GM12878 (cell line): Measurements from ENCODE around the gene LSAMP. TPM values are rescaled to one million over a fixed set of nuclear protein-coding genes. Genes with fewer than 3 reads are reported as not detected.

ENCODE experiments used
- ATAC-seq: fragments of 200-7000 bp; cut with Tn5 transposase; 3 replicates; pipeline ENCODE4 v1.9.1; 2020; ENCODE audit warnings: mild to moderate bottlenecking, moderate library complexity
- BruUV-seq: library from RNA; stranded (reverse); fragments of 400-500 nt; replicated peaks from 2 replicates; lab custom pipeline; 2021; lab: Mats Ljungman, UMichigan
- CTCF ChIA-PET: fragments of 300-600 bp; sonication (Branson Sonifier 250); formaldehyde crosslinking; extraction: SDS; loops from one replicate; lab custom pipeline; 2021; ENCODE audit warnings: inconsistent platforms; lab: Yijun Ruan, JAX
- POLR2A ChIA-PET: fragments of 350-600 bp; formaldehyde crosslinking; extraction: SDS; loops from one replicate; lab custom pipeline; 2021; ENCODE audit warnings: inconsistent platforms; lab: Charles Lee
- RAD21 ChIA-PET: fragments of 300-600 bp; sonication (Branson Sonifier 250); formaldehyde crosslinking; loops from one replicate; lab custom pipeline; 2023; ENCODE audit warnings: antibody characterized with exemption; ENCODE audit not compliant: unreplicated experiment; lab: Charles Lee
- SMC1A ChIA-PET: fragments of 300-600 bp; sonication (Branson Sonifier 250); formaldehyde crosslinking; loops from one replicate; lab custom pipeline; 2023; ENCODE audit not compliant: unreplicated experiment, uncharacterized antibody; lab: Charles Lee
- DNase-seq: peaks from one replicate; pipeline ENCODE4 v3.0.0-alpha.2; 2011; ENCODE audit warnings: low read depth, low spot score
- FAIRE-seq: peaks from 3 replicates; lab custom pipeline; 2011; peaks lifted over from hg19 to GRCh38; lab: Jason Lieb, UNC
- H2AFZ ChIP-seq: 2 replicates; pipeline ENCODE4 v1.6.0; 2011; ENCODE audit warnings: low read depth, low read length, control low read depth; ENCODE audit not compliant: control insufficient read depth
- H3K27ac ChIP-seq: 2 replicates; pipeline ENCODE4 v1.5.1; 2011; ENCODE audit warnings: control low read depth; ENCODE audit not compliant: control insufficient read depth, insufficient read depth
- H3K27me3 ChIP-seq, 2 experiments: replicated peaks in 1 of 2; 2 replicates each; pipeline versions ENCODE4 v1.6.0 to v1.6.1; 2011; ENCODE audit warnings: low read length in 1 of 2; ENCODE audit not compliant: control insufficient read depth in 2 of 2, insufficient read depth in 2 of 2
- H3K36me3 ChIP-seq, 2 experiments: 2 replicates each; pipeline ENCODE4 v1.5.1; 2011; ENCODE audit warnings: low read length in 1 of 2; ENCODE audit not compliant: control insufficient read depth in 2 of 2, insufficient read depth in 2 of 2
- H3K4me1 ChIP-seq: 2 replicates; pipeline ENCODE4 v1.6.1; 2011; ENCODE audit warnings: mild to moderate bottlenecking, low read length, moderate library complexity, mixed read lengths; ENCODE audit not compliant: control insufficient read depth, insufficient read depth
- H3K4me2 ChIP-seq: 2 replicates; pipeline ENCODE4 v1.6.0; 2011; ENCODE audit warnings: control low read depth; ENCODE audit not compliant: control insufficient read depth, insufficient read depth
- H3K4me3 ChIP-seq: fragments of 200-600 bp; sonication (generic); 2 replicates; pipeline ENCODE4 v1.5.1; 2016
- H3K79me2 ChIP-seq: 2 replicates; pipeline ENCODE4 v1.6.0; 2011; ENCODE audit warnings: low read length; ENCODE audit not compliant: control insufficient read depth, insufficient read depth
- H3K9ac ChIP-seq: 2 replicates; pipeline ENCODE4 v1.8.0; 2011; ENCODE audit warnings: low read length, control low read depth, mixed read lengths; ENCODE audit not compliant: control insufficient read depth, insufficient read depth
- H3K9me3 ChIP-seq: replicated peaks from 3 replicates; pipeline ENCODE4 v1.5.1; 2011; ENCODE audit warnings: mild to moderate bottlenecking, low read length; ENCODE audit not compliant: control insufficient read depth, insufficient read depth
- H4K20me1 ChIP-seq: 2 replicates; pipeline ENCODE4 v1.6.0; 2011; ENCODE audit not compliant: control insufficient read depth, insufficient read depth
- ATF7 ChIP-seq: fragments of 450-650 bp; IDR thresholded peaks from 2 replicates; pipeline ENCODE4 v1.6.1; 2016; ENCODE audit warnings: low read depth, mild to moderate bottlenecking
- CBX5 ChIP-seq: sonication (generic); IDR thresholded peaks from 2 replicates; pipeline ENCODE4 v1.6.1; 2016; ENCODE audit warnings: low read depth, moderate library complexity, mild to moderate bottlenecking, inconsistent platforms
- GATAD2B ChIP-seq: fragments of 450-650 bp; conservative IDR thresholded peaks from 2 replicates; pipeline ENCODE4 v1.6.1; 2017; ENCODE audit warnings: low read depth, mild to moderate bottlenecking, moderate library complexity
- IRF3 ChIP-seq: fragments of 450-650 bp; IDR thresholded peaks from 2 replicates; pipeline ENCODE4 v1.6.1; 2014; ENCODE audit warnings: mild to moderate bottlenecking
- NBN ChIP-seq: fragments of 450-650 bp; IDR thresholded peaks from 2 replicates; pipeline ENCODE4 v1.6.1; 2016
- NFXL1 ChIP-seq: fragments of 450-650 bp; IDR thresholded peaks from 2 replicates; pipeline ENCODE4 v1.6.1; 2017; ENCODE audit warnings: antibody characterized with exemption, mild to moderate bottlenecking, borderline replicate concordance
- NFYA ChIP-seq: IDR thresholded peaks from 2 replicates; pipeline ENCODE4 v1.6.1; 2011; ENCODE audit warnings: low read depth, mild to moderate bottlenecking, low read length, improper control_type of control experiment, borderline replicate concordance
- PML ChIP-seq: IDR thresholded peaks from 2 replicates; pipeline ENCODE4 v1.6.1; 2012; ENCODE audit warnings: low read length, inconsistent platforms
- POU2F2 ChIP-seq: IDR thresholded peaks from 3 replicates; pipeline ENCODE4 v1.6.1; 2011; ENCODE audit warnings: low read depth, mild to moderate bottlenecking, low read length, borderline replicate concordance
- SUPT20H ChIP-seq: IDR thresholded peaks from 2 replicates; pipeline ENCODE4 v1.6.1; 2011; ENCODE audit warnings: low read depth, mild to moderate bottlenecking, low read length, moderate library complexity, borderline replicate concordance; ENCODE audit not compliant: control insufficient read depth
- TCF12 ChIP-seq: IDR thresholded peaks from 2 replicates; pipeline ENCODE4 v1.6.1; 2011; ENCODE audit warnings: low read depth, mild to moderate bottlenecking, low read length
- TCF3 ChIP-seq: IDR thresholded peaks from 2 replicates; pipeline ENCODE4 v1.6.1; 2012; ENCODE audit warnings: low read depth, mild to moderate bottlenecking, low read length, borderline replicate concordance; ENCODE audit not compliant: insufficient read depth
- TCF7 ChIP-seq: IDR thresholded peaks from 2 replicates; pipeline ENCODE4 v1.6.1; 2014; ENCODE audit warnings: antibody characterized with exemption, borderline replicate concordance
- YY1 ChIP-seq: IDR thresholded peaks from 2 replicates; pipeline ENCODE4 v1.6.1; 2011; ENCODE audit warnings: low read depth, mild to moderate bottlenecking, low read length
- ZBTB33 ChIP-seq: fragments of 450-650 bp; IDR thresholded peaks from 2 replicates; pipeline ENCODE4 v1.6.1; 2017; ENCODE audit warnings: mild to moderate bottlenecking
- ZNF207 ChIP-seq: fragments of 450-650 bp; IDR thresholded peaks from 2 replicates; pipeline ENCODE4 v1.6.1; 2014; ENCODE audit warnings: antibody characterized with exemption, mild to moderate bottlenecking, borderline replicate concordance
- WGBS: methylation state at CpG from one replicate; pipeline ENCODE4 v1.1.6; 2016; ENCODE audit warnings: low lambda C conversion rate; ENCODE audit not compliant: insufficient replicate concordance, insufficient coverage; ENCODE audit errors: missing lambda C conversion rate; 5-methylcytosine and 5-hydroxymethylcytosine counted together
- in situ Hi-C: fragments of 300-500 bp; cut with MboI; formaldehyde crosslinking; loops from 9 replicates; pipeline ENCODE4 v1.14.3; 2018; ENCODE audit warnings: mixed read lengths
- intact Hi-C: fragments of 100-400 bp; cut with micrococcal nuclease; formaldehyde crosslinking; loops from one replicate; pipeline ENCODE4 v1.14.2; 2022; ENCODE audit not compliant: unreplicated experiment
- polyA plus RNA-seq, 11 experiments: library from polyadenylated mRNA; depleted of rRNA in 4 of 11; unstranded in 6 of 11; stranded (reverse) in 5 of 11; fragments of >200 nt; fragmentation: Nextera tagmentation in 4 of 11; fragmentation: Illumina TruSeq in 1 of 11; extraction: Ambion mirVana in 4 of 11; extraction: Trizol in 1 of 11; gene quantifications; 1 replicate in 1 of 11; 2 replicates in 10 of 11; pipeline versions ENCODE4 v1.2.1 to v1.2.3, GENCODE V29; 2011 to 2016; ENCODE audit warnings: inconsistent platforms in 2 of 11, missing spikeins in 2 of 11, low read depth in 1 of 11
- total RNA-seq, 4 experiments: library from RNA; depleted of rRNA in 3 of 4; stranded (reverse); fragments of >200 nt in 3 of 4; fragmentation: Illumina TruSeq in 1 of 4; extraction: Trizol in 1 of 4; gene quantifications; 2 replicates each; pipeline versions ENCODE4 v1.2.1 to v1.2.3, GENCODE V29; 2013 to 2021

Gene LSAMP
- total and polyA plus RNA-seq, 10 of the 15 experiments (the other 5 are each of a cell fraction or from before 2014, with no cell fraction given) = 2.0 to 12.7 (median 6.5) TPM

DNA sequence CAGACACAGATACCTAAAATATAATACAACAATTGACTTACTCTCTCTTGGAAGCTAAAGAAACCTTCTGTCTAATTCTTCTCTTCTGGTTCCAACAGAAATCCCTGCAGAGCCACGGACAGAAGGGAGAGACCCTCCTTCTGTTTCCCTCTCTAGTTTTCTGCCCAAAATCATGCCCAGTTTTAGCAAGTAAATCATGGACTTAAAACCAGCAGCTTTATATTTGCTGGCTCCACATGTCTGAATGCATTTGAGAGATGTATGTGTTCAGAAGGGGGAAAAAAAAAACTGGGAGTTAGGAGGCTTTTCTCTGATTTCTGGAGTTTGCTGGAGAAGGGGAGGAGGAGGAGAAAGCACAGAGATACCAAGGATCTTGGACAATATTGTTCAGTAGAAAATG is 147.1 kb downstream of the LSAMP start:
- H3K27ac ChIP-seq = no peak overlapping the region
- no TSS peak for BruUV-seq
- H2AFZ ChIP-seq = no peak overlapping the region
- H3K9ac ChIP-seq = no peak overlapping the region
- in situ Hi-C loops = no loop called here
- H3K36me3 ChIP-seq = no peaks in the 10 kb centered on the region
- H3K27me3 ChIP-seq = no peaks in the 10 kb centered on the region
- intact Hi-C loops = no loop called here
- no peaks in the 10 kb centered on the region for H3K79me2 ChIP-seq
- CTCF ChIA-PET = interaction anchor here (0.7 to 1.5 kb wide), 2 partner anchors 20 to 25 kb away, joined by 4 to 5 read pairs; no protein-coding TSS in a partner anchor
- ATAC-seq (no peak), FAIRE-seq (no peak), DNase-seq (no peak)
- SMC1A ChIA-PET = interaction anchor here (0.8 to 3.3 kb wide), 7 partner anchors 10 to 52 kb away, joined by 3 to 13 read pairs (median 3); no protein-coding TSS in a partner anchor
- RAD21 ChIA-PET = interaction anchor here (0.8 to 3.7 kb wide), 6 partner anchors 8 to 45 kb away, joined by 3 to 17 read pairs (median 3); no protein-coding TSS in a partner anchor
- no peak overlapping the region for H3K4me2 ChIP-seq
- H4K20me1 ChIP-seq = no peaks in the 10 kb centered on the region
- H3K4me1 ChIP-seq = no peaks in the 10 kb centered on the region
- no peak overlapping the region for H3K4me3 ChIP-seq
- H3K9me3 ChIP-seq = no peaks in the 10 kb centered on the region
- POLR2A ChIA-PET = interaction anchor here (0.5 to 2.2 kb wide), 3 partner anchors 8 to 35 kb away, joined by 3 to 6 read pairs (median 3); no protein-coding TSS in a partner anchor
- 0% methylated on average over 1 of the region's 1 CpG for WGBS
- TF ChIP-seq IRF3 = no peak
- TF ChIP-seq POU2F2 = no peak
- TF ChIP-seq GATAD2B = no peak
- TF ChIP-seq TCF7 = no peak
- TF ChIP-seq ATF7 = no peak
- TF ChIP-seq TCF12 = no peak
- no peak for TF ChIP-seq TCF3
- TF ChIP-seq YY1 = no peak
- TF ChIP-seq PML = no peak
- TF ChIP-seq ZNF207 = no peak
- no peak for TF ChIP-seq NFXL1
- TF ChIP-seq CBX5 = no peak
- no peak for TF ChIP-seq ZBTB33
- no peak for TF ChIP-seq SUPT20H
- TF ChIP-seq NFYA = no peak
- TF ChIP-seq NBN = no peak
